ENCODE data around the gene SLC10A1. TPM values are rescaled to one million over a fixed set of nuclear protein-coding genes. Genes with fewer than 3 reads are reported as not detected.

SLC10A1 gene
- total RNA-seq, 1 donor from 2014 or later = 117 TPM

DNA sequence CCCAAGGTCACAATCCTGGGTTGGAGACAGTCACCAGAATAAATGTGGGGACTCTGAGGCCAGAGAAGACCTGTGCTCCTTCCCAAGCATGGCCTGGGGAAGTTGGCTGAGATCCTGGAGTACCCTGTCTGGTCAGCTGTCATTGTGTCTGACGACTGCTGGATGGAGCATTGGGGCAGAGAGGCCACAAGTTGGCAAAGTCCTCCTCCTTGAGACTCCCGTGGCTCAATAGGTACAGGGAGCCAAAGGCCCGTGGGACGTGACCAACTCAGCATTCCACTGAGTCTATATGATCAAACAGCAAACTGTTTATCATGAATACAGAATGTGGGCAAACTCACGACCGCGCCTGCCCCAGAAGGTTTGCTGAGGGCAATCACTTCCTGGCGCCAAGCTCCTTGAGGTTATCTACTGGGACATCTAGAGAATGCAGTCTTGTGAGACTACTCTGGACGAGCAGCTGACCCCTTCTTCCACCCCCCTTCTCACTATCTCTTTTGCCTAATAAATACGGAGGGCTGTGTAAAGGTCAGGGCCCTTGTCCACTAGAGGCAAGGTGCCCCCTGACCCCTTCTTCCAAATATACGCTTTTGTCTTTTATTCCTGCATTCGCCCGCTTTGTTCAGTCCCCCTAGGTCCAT lies 14.3 kb upstream of the SLC10A1 start:
- DNase-seq (ENCODE audit: low spot score) = no peak
- ATAC-seq = no peak

DNA sequence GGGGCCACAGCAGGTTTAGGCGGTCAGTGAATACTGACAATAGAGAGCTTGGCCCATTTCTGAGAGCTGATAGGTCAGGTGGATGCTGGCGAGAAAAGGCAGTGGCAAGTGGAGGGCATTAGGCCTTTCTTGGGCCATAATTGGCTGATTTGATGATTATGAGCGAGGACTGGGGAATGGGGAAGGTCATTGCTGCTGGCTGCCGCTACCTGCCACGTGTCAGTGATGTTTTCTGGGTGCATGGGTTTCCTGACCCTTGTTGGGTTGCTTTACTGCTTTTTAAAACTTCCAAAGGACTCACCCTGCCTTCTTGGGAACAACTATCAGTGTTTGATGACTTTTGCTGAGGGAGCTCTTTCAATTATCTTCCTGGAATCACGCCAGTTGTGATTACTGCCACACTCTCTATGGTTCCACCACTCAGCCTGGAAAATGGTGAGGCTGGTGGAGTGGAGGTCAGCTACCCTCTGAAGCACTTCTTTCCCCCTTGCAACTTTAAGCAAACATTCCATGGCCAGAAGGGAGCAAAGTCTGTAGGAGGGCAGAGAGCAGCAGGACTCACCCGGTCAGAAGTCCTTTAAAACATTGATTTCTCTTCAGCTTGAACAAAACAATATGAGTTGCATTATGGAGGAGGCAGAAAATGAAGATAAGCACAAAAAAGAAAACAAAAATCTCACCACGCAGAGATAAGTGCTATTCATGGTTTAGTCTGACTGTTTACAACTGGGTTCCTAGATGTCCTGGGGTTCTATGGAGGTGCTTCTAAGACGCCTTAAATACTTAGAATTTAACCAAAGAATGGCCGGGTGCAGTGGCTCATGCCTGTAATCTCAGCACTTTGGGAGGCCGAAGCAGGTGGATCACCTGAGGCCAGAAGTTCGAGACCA lies 12.1 kb upstream of the SLC10A1 start:
- peak; percentile 80 for DNase-seq (ENCODE audit: low spot score)
- ATAC-seq = peak; percentile 91

DNA sequence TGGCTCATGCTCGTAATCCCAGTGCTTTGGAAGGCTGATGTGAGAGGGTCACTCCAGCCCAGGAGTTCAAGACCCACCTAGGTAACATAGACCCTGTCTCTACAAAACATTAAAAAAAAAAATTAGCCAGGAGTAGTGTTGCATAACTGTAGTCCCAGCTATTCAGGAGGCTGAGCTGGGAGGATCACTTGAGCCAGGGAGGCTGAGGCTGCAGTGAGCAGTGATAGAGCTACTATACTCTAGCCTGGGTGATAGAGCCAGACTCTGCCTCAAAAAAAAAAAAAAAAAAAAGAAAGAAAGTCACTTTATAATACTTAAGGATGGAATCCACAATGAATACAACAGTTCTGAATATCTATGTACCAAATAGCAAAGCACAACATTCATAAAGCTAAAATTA lies 10.2 kb upstream of the SLC10A1 start:
- ATAC-seq = no peak
- DNase-seq (ENCODE audit: low spot score) = no peak

DNA sequence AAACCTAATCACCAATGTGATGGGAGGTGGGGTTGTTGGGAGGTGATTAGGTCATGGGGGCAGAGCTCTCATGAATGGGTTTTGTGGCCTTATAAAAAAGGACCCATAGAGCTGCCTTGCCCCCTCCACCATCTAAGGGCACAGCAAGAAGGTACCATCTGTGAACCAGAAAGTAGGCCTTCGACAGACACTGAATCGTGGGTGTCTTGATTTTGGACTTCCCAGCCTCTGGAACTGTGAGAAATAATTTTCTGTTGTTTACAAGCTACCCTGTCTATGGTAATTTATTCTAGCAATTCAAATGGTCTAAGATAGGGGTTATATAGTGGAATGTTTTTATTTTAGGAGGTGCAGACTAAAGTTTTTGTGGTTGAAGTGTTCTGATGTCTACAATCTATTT lies 7.9 kb upstream of the SLC10A1 start:
- DNase-seq (ENCODE audit: low spot score) = no peak

DNA sequence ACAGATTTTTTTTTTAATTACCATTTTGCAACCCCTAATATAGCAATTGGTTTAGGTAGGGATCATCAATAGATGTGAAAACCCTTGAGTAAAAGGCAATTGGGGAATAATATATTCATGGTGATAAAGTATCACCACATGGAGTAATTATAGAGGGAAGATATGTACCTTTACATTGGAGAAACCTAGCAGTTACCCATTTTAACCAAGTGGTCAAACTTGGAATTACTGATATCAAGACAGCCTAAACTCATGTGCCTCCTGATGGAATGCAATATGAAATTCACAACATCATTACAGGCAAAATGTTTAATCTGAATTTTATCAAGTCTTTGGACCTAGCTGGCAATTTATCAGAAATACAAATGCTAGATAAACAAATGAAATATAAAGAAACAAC lies 6.7 kb upstream of the SLC10A1 start:
- ATAC-seq (no peak), DNase-seq (ENCODE audit: low spot score) (no peak)

More for the DNA sequence above, 7.9 kb upstream of the SLC10A1 start:
- ATAC-seq = no peak

DNA sequence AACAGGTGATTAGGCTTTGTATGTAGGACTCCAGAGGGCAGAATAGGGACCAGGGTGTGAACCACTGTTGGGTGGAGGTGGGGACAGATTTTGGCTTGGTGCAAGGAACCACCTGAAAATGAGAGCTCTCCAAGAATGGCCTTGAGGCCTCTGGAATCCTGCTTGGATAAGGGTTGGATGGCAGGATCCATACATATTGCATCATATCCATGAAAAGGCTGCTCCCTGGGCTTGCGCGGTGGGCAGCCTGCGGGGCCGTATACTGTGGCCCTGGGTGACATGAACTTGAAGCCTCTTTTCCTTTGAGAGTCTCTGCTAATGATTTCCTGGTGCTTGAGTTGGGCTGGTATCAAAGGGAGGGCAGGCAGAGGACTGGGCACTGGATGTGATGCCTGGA lies 1.3 kb upstream of the SLC10A1 start:
- ATAC-seq = no peak
- no peak for DNase-seq (ENCODE audit: low spot score)

DNA sequence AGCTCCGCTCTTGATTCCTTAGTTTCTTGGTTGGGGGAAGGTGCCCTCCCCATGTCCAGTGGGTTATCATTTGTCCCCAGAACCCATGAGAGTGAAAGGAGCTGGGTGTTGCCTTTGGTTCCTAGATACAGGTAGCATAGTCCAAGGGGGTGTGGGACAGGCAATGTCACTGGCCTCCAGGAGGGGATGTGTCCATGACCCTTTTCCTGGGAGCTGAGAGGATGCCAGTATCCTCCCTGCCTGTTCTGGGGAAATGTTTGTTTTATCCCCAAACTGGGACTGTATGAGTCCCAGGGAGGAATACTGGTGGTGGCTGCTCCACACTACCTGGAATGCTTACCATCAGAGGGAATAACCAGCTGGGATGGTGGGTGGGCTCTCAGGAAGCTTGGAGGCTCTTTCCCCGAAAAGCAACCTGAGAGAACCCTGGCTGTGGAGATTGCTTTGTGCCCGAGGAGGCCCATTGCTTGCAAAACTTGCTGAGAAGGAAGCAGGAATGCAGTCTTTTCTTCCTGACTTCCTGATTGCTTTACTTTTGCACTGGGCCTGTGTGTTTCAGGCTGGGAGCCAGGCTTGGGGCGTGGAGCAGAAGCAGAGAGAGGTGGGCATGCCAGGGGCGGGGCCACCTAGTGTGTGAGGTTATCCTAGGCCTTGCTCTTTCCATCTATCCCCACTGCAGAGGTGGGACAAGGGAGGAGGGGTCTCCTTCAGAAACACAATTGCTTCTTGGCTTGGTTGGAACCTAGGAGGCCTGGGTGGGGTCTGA lies 715 bp upstream of the SLC10A1 start:
- peak; percentile 59 for ATAC-seq
- peak; percentile 73 for DNase-seq (ENCODE audit: low spot score)

DNA sequence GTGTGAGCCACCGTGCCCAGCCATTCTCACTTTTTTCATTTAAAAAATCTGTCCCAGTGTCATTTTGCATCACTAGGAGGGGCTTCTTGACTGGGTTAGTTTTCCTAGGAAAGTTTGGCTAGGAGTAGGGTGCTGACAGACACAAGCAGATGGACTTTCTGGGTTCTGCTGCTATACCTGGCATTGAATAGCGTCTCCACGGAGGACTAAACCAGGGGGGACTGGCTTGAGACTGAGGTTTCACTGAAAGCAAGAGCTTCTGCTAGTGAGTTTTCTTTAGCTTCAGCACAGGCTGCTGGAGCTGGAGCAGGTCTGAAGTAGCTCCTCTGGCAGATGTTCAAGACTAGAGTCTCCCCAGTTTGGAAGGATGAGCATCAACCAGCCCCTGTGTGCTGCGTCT lies 1.4 kb downstream of the SLC10A1 start:
- ATAC-seq (no peak), DNase-seq (ENCODE audit: low spot score) (no peak)

DNA sequence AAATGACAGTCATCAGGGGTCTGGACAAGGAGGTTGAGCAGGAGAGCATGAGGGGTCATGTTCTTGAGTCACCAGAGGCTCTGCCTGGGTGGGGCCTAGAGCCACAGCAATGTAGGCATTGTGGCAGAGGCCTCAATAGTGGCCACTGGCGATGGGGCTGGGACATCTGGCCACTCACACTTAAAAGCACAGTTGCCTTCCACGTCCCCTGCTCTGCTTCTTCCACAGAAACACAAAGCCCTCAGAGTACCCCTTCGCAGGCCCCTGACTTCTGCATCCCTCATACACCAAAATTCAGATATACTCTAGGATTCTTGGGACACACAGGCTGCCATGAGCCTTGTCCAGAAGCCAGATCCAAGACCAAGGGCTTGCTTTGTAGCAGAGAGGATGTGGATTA lies 2.2 kb downstream of the SLC10A1 start:
- DNase-seq (ENCODE audit: low spot score) = no peak
- ATAC-seq = peak; percentile 16

DNA sequence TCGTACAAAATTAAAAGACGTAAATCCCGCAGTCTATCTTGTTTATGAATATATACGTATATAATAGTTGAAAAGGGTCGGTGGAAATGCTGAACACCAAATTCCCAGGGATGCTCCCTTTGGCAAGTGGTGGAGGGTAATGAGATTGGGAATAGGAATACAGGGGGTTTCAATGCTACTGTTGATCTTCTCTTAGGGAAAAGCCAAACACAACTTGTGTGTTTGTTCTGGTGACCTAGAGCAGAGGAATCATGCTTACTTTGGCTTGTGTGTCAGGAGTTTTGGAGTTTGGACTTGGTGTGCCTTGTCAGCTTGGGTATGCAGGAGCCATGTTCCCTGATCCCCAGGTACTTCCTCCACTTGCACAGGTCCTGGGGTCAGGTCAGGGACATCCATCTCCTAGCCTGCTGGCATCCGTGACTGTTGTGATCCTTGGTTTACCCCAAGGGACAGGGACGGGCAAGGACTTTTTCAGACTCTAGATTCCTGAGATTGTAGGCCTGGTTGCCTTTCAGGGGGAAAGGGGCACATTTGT lies 4.1 kb downstream of the SLC10A1 start:
- ATAC-seq (peak; percentile 67), DNase-seq (ENCODE audit: low spot score) (peak; percentile 87)

DNA sequence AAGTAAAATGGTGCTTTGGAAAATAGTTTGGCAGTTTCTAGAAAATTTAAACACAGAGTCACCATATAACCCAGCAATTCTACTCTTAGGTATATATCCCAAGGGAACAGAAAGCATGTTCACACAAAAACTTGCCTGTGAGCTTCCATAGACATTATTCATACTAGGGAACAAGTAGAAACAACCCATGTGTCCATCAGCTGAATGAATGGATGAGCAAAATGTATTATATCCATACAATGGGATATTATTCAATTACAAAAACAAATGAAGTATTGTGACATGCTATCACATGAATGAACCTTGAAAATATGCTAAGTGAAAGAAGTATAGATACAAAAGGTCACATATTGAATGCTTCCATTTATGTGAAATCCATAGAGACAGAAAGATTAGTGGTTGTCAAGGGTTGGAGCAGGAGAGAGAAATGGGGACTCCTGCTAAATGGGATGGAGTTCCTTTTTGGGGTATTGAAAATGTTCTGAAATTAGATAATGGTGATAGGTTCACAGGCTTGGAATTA lies 7.9 kb downstream of the SLC10A1 start:
- no peak for DNase-seq (ENCODE audit: low spot score)
- ATAC-seq = no peak

DNA sequence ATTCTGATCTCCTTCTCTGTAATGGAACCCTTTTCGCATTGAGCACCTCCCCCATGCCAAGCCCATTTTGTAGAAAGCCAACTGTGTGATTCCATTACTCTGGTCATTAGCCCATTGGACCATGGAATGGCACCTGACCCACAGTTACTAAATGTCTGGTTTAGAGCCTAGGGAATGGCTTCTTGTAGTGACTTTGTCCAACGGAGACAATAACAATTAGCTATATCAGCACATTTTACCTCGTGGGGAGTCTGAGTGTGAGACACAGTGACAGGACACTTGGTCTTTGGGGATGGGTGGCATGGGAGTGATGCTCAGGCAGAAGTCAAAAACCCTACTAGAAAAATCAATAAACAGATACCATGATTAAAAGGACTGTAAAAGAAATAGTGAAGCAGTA lies 10.4 kb downstream of the SLC10A1 start:
- no peak for ATAC-seq
- DNase-seq (ENCODE audit: low spot score) = no peak

DNA sequence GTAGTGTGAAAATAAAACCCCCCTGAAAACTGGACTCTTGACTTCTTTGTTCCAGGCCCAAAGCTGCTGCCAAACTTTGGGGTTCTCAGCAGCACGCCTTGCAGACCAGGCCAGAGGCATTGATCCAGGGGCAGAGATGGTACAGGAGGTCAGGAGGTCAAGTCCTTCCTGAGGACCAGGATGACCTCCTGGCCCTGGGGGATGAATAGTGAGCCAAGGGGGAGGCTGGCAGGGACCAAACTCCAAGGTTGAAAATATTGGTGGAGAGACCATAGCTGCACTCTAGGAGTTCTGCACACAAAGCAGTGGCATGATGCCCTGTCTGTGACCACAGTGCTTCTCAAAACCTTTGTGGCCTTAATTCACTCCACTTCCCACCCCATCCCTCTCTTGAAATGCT lies 12.1 kb downstream of the SLC10A1 start:
- ATAC-seq (peak; percentile 76), DNase-seq (ENCODE audit: low spot score) (peak; percentile 77)

DNA sequence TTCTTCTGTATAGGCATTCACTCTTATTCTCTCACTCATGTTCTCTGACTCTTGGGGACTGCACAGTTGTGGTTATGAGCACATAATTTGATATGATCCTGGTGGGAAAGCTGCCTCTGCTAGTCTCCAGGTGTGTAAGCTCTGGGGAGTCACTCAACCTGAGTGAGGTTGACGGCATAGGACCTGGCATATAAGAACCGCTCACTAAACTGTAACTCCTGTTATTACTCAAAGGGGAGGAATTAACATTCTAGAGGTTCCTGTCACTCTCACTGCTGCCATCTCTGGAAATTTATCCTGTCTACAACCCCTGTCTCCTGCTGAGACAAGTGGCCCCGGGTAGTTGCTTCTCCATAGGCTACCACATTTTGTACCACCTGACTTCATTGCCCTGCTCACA lies 16.1 kb downstream of the SLC10A1 start:
- DNase-seq (ENCODE audit: low spot score) (no peak), ATAC-seq (no peak)

DNA sequence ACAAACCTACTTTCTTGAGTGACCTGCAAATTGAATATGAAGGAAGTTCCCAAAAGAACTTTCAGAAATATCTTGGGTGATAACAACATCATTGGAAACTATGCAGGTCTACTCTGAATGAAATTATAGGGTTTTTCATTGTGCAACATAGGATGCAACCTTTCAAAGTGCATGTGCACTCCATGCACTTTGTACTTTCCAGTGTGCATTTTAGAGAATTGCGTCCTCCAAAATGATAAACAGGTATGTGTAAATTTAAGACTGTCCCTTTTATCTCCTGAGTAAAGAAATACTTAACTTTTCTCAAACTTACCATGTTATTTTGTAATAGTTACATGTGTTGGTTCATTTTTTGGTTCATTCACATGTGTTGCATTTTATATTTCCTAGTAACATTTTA lies 16.9 kb downstream of the SLC10A1 start:
- peak; percentile 44 for ATAC-seq
- DNase-seq (ENCODE audit: low spot score) = no peak

DNA sequence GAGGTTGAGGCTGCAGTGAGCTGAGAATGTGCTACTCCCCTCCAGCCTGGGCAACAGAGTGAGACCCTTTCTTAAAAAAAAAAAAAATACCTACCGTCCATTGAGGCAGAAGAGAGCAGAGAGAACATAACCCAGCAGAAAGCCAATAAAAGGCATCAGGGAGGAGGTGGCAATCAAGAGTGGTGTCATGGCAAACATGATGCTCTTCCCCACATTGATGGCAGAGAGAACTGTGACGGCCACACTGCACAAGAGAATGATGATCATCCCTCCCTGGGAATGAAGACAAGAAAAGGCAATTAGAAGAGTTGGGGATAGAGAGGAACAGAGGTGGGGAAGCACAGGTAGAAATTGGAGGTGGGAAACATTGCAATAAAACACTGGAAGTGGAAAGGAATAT lies 18.0 kb downstream of the SLC10A1 start:
- ATAC-seq = no peak
- DNase-seq (ENCODE audit: low spot score) = no peak

DNA sequence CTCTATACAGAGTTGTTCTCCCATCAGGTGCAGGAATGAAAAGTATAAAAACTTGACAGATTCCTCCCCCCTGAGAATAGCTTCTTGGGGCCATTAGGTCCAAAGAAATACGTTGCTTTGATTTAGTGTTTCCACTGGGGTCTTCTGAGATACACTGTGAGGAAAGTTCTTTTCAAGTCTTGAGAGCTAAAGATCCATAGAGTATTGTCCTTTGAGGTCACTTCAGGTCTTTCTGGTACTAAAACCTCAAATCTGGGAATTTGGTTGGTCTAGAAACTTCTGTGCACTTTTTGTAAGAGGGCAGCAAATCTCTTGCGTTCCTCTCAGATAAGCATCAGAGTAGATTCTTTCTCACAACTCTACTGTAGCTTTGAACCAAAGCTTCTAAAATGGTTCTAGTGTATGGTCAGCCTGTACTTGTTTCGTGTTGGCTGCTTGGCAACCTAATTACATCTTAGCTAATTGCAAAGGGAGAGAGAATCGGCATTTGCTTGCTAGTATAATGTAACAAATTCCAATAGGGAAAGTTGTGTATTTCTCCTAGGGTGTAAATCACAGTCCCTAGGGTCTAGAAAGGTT lies 20.1 kb downstream of the SLC10A1 start:
- DNase-seq (ENCODE audit: low spot score) (no peak), ATAC-seq (no peak)

DNA sequence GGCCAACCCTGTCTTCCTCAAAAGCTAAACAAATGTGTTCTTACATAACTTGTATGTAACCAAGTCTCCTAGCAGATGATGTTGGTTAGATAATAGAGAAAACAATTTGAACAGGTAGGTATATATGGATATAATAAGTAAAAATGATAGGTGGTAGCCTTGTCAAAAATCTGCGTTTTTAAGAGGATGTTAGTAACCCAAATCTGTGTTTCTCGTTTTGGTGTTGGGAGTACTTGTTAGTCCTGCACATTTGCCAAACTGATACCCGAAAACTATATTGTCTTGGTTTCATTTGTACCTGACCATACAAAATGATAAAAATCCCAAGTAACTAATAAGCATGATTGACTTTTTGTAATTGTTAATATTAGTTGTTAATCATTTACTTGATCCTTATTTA lies 22.0 kb downstream of the SLC10A1 start:
- no peak for ATAC-seq
- DNase-seq (ENCODE audit: low spot score) = no peak

DNA sequence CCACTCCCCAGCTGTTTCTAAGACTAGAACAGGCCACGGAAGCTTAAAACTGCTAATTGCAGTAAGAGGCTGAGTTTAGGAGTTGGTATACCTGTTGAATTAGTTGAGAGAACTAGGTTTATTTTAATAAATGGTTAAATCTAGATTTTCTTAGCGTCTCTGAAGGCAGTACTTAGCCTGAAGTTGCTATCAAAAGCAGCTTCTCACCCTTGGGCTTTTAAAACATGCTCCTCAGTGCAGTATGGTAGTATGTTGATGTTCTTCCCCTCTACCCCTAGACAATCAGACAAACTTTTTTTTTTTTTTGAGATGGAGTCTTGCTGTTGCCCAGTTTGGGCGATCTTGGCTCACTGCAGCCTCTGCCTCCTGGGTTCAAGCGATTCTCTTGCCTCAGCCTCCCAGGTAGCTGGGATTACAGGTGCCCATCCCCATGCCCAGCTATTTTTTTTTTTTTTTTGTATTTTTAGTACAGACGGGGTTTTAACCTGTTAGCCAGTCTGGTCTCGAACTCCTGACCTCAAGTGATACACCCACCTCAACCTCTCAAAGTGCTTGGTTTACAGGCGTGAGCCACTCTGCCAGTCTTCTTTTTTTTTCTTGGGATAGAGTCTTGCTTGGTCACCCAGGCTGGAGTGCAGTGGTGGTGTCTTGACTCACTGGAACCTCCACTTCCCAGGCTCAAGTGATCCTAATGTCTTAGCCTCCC lies 23.3 kb downstream of the SLC10A1 start:
- no peak for DNase-seq (ENCODE audit: low spot score)
- ATAC-seq = no peak

Measured in left lobe of liver (tissue), 2 donors.